ENCODE data around the gene CNTN1.

Gene CNTN1

GRCh38 chr12:40864891-40865290 is 172.7 kb downstream of the CNTN1 start:
- no peak for DNase-seq

GRCh38 chr12:40870981-40871380 is 178.7 kb downstream of the CNTN1 start:
- DNase-seq: no peak

GRCh38 chr12:40874868-40875267 is 182.6 kb downstream of the CNTN1 start:
- DNase-seq: no peak

GRCh38 chr12:40889329-40889728 is 197.1 kb downstream of the CNTN1 start:
- DNase-seq: no peak

GRCh38 chr12:40892528-40892927 is 200.3 kb downstream of the CNTN1 start:
- no peak for DNase-seq

- no peak for DNase-seq
Observed at GRCh38 chr12:40898505-40898904, 206.3 kb downstream of the CNTN1 start.

- DNase-seq: no peak
Observed at GRCh38 chr12:40903040-40903439, 210.8 kb downstream of the CNTN1 start.

- DNase-seq: no peak
Observed at GRCh38 chr12:40907115-40907527, 214.9 kb downstream of the CNTN1 start.

GRCh38 chr12:40911676-40912075 is 219.4 kb downstream of the CNTN1 start:
- no peak for DNase-seq

GRCh38 chr12:40915172-40915571 is 222.9 kb downstream of the CNTN1 start:
- DNase-seq: no peak

GRCh38 chr12:40917561-40917960 is 225.3 kb downstream of the CNTN1 start:
- no peak for DNase-seq

- DNase-seq: no peak
Observed at GRCh38 chr12:40921563-40922163, 229.4 kb downstream of the CNTN1 start.

- DNase-seq: no peak
Observed at GRCh38 chr12:40937891-40938290, 245.7 kb downstream of the CNTN1 start.

- no peak for DNase-seq
Observed at GRCh38 chr12:40942326-40942725, 250.1 kb downstream of the CNTN1 start.

GRCh38 chr12:40945772-40946171 is 253.5 kb downstream of the CNTN1 start:
- DNase-seq: no peak

- DNase-seq: no peak
Observed at GRCh38 chr12:40946612-40947194, 254.5 kb downstream of the CNTN1 start.

- no peak for DNase-seq
Observed at GRCh38 chr12:40947797-40948196, 255.6 kb downstream of the CNTN1 start.

- no peak for DNase-seq
Observed at GRCh38 chr12:40953076-40953475, 260.8 kb downstream of the CNTN1 start.

GRCh38 chr12:40957417-40957816 is 265.2 kb downstream of the CNTN1 start:
- no peak for DNase-seq

GRCh38 chr12:40959041-40959440 is 266.8 kb downstream of the CNTN1 start:
- DNase-seq: no peak

- no peak for DNase-seq
Observed at GRCh38 chr12:40963751-40964150, 271.5 kb downstream of the CNTN1 start.

- DNase-seq: no peak
Observed at GRCh38 chr12:40969796-40970195, 277.6 kb downstream of the CNTN1 start.

GRCh38 chr12:40970320-40970907 is 278.2 kb downstream of the CNTN1 start:
- DNase-seq: no peak

GRCh38 chr12:40971911-40972310 is 279.7 kb downstream of the CNTN1 start:
- DNase-seq: no peak

- DNase-seq: no peak
Observed at GRCh38 chr12:40976546-40976945, 284.3 kb downstream of the CNTN1 start.
